Fibroblast of the aortic adventitia (primary cell): Measurements from ENCODE around the gene FKBP1A. TPM values are rescaled to one million over a fixed set of nuclear protein-coding genes. Genes with fewer than 3 reads are reported as not detected.

Experiments used
- DNase-seq: peaks from one replicate; pipeline ENCODE4 v3.0.0-alpha.2; 2010; ENCODE audit warnings: low read depth
- H3K4me3 ChIP-seq: 2 replicates; pipeline ENCODE4 v1.5.1; 2011; ENCODE audit warnings: low read depth, mild to moderate bottlenecking, control low read depth, low read length, moderate library complexity
- total RNA-seq: library from RNA; depleted of rRNA; stranded (reverse); fragments of >200 nt; gene quantifications from 2 replicates; pipeline ENCODE4 v1.2.3, GENCODE V29; 2012; ENCODE audit warnings: low replicate concordance
- TF ChIP-seq, protein P1 (sequence below): IDR thresholded peaks from 2 replicates; pipeline ENCODE4 v1.5.1; 2011; ENCODE audit warnings: mild to moderate bottlenecking, low read length, control low read depth, inconsistent platforms; ENCODE audit not compliant: insufficient read depth

Gene FKBP1A
- total RNA-seq, 1 donor = 200 TPM

DNA sequence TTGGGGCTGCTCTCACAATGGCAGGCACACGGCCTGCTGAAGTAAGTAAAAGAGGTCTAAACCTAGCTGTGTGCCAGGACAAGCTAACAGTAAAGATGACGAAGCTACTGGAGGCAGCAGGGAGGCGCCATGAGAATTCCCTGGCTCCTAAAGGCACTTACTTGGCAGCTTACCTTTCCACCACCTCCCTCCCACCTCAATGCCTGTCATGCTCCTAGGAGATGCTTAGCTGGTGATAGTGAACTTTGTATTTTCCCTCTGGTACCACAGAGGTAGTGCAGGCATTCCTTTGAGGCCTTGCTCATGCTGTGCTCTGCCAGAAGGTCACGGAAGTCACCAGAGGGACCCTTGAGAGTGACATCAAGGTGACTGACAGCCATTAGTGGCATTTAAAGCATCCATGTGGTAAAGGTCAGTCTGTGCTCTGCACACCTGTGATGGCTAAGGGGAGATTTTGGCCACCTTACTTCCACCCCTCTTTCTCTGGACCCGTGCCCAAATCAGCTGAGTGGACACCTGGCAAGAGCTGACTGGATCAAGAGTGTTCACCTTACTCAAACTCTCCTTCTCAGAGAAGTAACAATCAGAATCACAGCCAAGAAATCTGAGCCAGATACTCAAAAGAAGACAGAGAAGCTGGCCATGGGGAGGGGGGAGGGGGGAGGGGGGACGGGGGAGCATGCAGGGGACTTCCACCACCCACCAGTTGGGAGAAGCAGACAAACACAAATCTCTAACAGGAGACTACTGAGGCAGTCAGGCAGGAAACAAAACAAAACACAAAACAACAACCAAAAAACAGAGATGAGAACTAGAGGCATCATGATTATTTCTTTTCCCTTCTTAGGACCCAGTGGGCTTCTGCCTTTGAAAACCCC is 2.9 kb downstream of the FKBP1A start:
- TF ChIP-seq, protein P1, sequence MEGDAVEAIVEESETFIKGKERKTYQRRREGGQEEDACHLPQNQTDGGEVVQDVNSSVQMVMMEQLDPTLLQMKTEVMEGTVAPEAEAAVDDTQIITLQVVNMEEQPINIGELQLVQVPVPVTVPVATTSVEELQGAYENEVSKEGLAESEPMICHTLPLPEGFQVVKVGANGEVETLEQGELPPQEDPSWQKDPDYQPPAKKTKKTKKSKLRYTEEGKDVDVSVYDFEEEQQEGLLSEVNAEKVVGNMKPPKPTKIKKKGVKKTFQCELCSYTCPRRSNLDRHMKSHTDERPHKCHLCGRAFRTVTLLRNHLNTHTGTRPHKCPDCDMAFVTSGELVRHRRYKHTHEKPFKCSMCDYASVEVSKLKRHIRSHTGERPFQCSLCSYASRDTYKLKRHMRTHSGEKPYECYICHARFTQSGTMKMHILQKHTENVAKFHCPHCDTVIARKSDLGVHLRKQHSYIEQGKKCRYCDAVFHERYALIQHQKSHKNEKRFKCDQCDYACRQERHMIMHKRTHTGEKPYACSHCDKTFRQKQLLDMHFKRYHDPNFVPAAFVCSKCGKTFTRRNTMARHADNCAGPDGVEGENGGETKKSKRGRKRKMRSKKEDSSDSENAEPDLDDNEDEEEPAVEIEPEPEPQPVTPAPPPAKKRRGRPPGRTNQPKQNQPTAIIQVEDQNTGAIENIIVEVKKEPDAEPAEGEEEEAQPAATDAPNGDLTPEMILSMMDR = no peak
- peak; percentile 88 for DNase-seq
- H3K4me3 ChIP-seq = peak overlapping the region; percentile 39

DNA sequence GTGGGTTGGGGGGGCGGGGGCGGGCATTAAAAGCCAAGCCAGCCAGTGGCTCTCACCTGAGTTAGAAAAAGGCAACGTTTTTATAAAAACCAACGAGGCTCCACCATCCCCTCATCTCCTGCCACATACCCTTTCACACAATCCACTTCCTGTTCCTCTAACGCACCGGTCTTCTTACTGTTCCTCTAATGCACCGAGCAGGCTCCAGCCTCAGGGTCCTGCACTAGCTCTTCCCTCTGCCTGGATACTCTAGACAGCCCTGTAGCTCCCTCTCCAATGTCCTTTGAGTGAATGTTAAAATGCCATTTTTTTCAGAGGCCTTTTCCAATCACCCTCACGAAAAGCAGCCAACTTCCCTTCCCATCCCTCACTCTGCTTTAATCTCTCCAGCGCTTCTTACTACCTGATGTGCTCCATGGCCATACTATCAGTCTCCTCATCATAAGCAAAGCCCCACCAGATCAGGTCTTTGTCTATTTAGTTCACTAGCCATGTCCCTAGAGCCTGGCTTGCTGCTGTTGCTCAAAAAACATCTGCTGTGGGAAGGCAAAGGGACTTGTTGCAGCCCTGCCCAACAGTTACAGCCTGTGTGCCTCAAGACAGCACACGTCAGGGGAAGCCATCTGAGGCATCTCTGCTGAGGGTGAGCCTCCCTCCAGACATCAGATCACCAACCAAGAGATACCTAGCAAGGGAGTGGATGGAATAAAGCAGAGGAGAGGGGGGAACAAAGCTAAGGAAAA is 3.9 kb downstream of the FKBP1A start:
- peak overlapping the region; percentile 17 for H3K4me3 ChIP-seq
- no peak for DNase-seq
- TF ChIP-seq, protein P1 = no peak

DNA sequence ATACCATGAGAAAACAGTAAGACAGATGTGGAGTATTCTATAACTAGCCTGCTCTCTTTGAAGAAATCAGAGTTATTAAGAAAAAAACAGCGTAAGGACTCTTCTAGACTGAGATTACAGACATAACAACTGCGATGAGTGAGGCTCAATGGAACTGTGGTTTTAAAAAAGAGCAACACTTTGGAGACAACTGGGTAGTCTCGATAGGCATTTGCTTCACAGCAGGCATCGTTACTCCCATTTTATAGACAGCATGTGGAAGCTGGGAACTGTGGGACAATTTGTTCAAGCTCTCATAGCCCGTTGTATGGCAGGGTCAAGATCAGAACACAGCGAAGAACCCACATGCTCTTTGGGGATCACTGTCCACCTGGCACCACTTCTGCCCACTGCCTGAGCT is 4.6 kb downstream of the FKBP1A start:
- TF ChIP-seq, protein P1 = no peak
- no peak overlapping the region for H3K4me3 ChIP-seq
- DNase-seq = no peak

DNA sequence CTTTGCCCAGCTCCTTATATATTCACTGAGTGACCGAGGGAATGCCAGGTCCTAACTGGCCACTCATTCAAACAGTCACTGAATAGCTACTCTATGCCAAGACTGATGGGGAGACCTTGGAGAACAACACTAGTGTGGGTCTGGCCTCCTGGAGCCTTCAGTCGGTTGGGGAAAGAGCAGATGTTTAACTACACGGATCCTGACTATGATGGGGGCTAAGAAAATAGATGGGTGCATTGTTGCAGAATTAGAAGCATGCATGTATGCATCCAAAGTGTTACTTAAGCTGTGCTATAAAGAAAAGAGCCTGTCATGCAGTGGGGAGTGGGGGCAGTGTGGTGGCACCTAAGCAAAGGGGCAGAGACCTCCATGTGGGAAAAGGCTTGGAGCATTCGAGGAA is 6.5 kb downstream of the FKBP1A start:
- H3K4me3 ChIP-seq = no peak overlapping the region
- DNase-seq = no peak
- TF ChIP-seq, protein P1 = no peak

DNA sequence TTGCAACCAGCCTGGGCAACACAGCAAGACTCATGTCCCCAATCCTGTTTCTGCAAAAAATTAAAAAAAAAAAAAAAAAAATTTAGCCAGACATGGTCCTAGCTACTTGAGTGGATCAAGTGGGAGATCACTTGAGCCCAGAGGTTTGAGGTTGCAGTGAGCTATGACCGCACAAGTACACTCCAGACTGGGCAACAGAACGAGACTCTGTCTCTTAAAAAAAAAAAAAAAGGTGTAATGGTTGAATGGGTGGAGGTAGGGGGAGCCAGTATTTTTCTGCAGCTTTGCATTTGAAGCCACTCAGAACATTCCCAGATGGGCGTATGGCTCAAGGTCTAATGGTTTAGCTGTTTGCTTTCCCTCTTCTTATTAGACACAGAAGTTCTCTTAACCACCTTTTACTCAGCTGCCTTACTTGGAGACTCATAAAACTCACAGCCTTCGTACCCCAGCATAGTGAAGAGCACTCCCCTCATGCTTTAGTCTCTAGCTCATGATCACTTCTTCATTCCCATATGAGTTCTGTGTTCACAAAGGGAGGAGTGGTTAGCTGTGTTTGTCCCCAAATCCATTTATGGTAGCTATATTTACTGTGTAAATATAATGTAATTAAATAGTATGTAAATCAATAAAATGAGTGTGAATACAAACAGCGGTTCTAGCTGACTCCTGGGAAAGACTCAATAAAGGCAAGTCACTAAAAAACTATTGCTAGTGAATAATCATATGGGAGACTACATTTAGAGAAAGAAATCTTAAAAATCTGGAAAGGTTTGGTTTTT is 9.0 kb downstream of the FKBP1A start:
- no peak for DNase-seq
- TF ChIP-seq, protein P1 = no peak
- no peak overlapping the region for H3K4me3 ChIP-seq

DNA sequence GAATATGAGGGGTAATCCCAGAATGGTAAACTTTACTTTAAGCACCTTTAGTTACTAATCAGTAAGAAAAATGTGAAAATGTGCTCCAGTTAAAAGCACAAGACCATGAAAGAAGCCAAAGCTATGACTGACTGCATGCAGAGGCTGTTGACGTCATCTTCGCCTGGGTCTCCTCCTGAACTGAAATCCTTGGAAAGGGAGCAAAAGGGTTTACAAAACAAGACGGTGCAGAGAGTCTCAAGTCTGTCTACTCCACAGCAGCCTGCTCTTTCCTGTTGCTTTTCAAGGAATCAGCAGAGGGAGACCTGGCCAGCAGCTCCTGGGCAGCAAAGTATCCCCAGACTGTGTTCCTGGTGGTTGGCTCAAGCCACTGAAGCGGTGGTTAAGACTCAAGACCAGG is 10.2 kb downstream of the FKBP1A start:
- no peak overlapping the region for H3K4me3 ChIP-seq
- DNase-seq = peak; percentile 84
- TF ChIP-seq, protein P1 = no peak
